Measurements from ENCODE around the gene AMACR. TPM values are rescaled to one million over a fixed set of nuclear protein-coding genes. Genes with fewer than 3 reads are reported as not detected.

The AMACR gene
- total RNA-seq (10 to 100 TPM in 1 of 4 donors, 1 to 10 TPM in 3; 5.1 to 14.4 (median 7.4) TPM), polyA plus RNA-seq (1 to 10 TPM; 1.5 to 7.6 (median 4.1) TPM)
- long read RNA-seq, donor 1, full-length matches to known transcripts = 10 of 10 reads
- long read RNA-seq, donor 1, partial matches to known transcripts = 0 of 10 reads
- long read RNA-seq, donor 1, other reads (novel, unspliced or antisense) = 0 of 10 reads
- long read RNA-seq, donor 2, full-length matches to known transcripts = 14 of 15 reads
- long read RNA-seq, donor 2, partial matches to known transcripts = 0 of 15 reads
- long read RNA-seq, donor 2, other reads (novel, unspliced or antisense) = 1 of 15 reads

- DNase-seq (peak; percentile 94 to 97), ATAC-seq (peak; percentile 96 to 97 (median 96))
- 0% methylated on average over 59 to 76 of the region's 76 CpGs for WGBS, 3 donors
- Histone ChIP-seq H3K4me1 (peaks cover 14% of the 10 kb centered on the region), H3K36me3 (ENCODE audit: insufficient read depth in 1 of 2, low read depth in 1 of 2) (peaks cover 0 to 25% of the 10 kb centered on the region in 2 donors), H3K27me3 (ENCODE audit: insufficient read depth in 3 of 3, low read length in 2 of 3) (no peaks in the 10 kb centered on the region), H3K9me3 (no peaks in the 10 kb centered on the region), H3K27ac (peak within 1 kb of the TSS; percentile 87), H3K4me3 (peak within 1 kb of the TSS; percentile 85)
- no peak for TF ChIP-seq CTCF (IDR thresholded peaks at IDR 0.05)
- intact Hi-C loops (cut with DNase I) = loop anchor here in 1 of 2 donors (5.0 kb wide), 1 partner anchor 39 kb away; no protein-coding TSS in a partner anchor
Observed at GRCh38 chr5:34007621-34008600, at the start of gene AMACR. TSS of gene AMACR (minus strand) at chr5:34008050. CDS start at chr5:34008019, 31 bp downstream.

- intact Hi-C loops (cut with DNase I) = no loop called here
- H3K27me3 ChIP-seq (ENCODE audit: insufficient read depth in 3 of 3, low read length in 2 of 3) = no peaks in the 10 kb centered on the region
- DNase-seq = no peak
- no peak for ATAC-seq
- H3K4me3 ChIP-seq = no peak overlapping the region
- no peaks in the 10 kb centered on the region for H3K9me3 ChIP-seq
- TF ChIP-seq CTCF (IDR thresholded peaks at IDR 0.05) = no peak
- H3K36me3 ChIP-seq (ENCODE audit: insufficient read depth in 1 of 2, low read depth in 1 of 2) = no peaks in the 10 kb centered on the region
- H3K27ac ChIP-seq = no peak overlapping the region
- 90 to 94% (median 91%) methylated on average over 5 of the region's 5 CpGs for WGBS, 3 donors
- H3K4me1 ChIP-seq = peaks cover 14% of the 10 kb centered on the region
Observed at GRCh38 chr5:34057569-34057968, 49.7 kb upstream of the AMACR start.

- no peak overlapping the region for H3K27ac ChIP-seq
- H3K4me1 ChIP-seq = peaks cover 15% of the 10 kb centered on the region
- H3K4me3 ChIP-seq = no peak overlapping the region
- H3K27me3 ChIP-seq (ENCODE audit: insufficient read depth in 3 of 3, low read length in 2 of 3) = no peaks in the 10 kb centered on the region
- DNase-seq (no peak), ATAC-seq (no peak)
- H3K9me3 ChIP-seq = no peaks in the 10 kb centered on the region
- no peak for TF ChIP-seq CTCF (IDR thresholded peaks at IDR 0.05)
- 83 to 93% (median 87%) methylated on average over 3 of the region's 3 CpGs for WGBS, 3 donors
- H3K36me3 ChIP-seq (ENCODE audit: insufficient read depth in 1 of 2, low read depth in 1 of 2) = no peaks in the 10 kb centered on the region
- intact Hi-C loops (cut with DNase I) = no loop called here
Observed at GRCh38 chr5:34057118-34057517, 49.3 kb upstream of the AMACR start.

GRCh38 chr5:34055667-34056066, 47.8 kb upstream of the AMACR start:
- no peak overlapping the region for H3K27ac ChIP-seq
- no peak for ATAC-seq
- no peak for DNase-seq
- H3K36me3 ChIP-seq (ENCODE audit: insufficient read depth in 1 of 2, low read depth in 1 of 2) = peaks cover 0 to 3% of the 10 kb centered on the region in 2 donors
- no peaks in the 10 kb centered on the region for H3K27me3 ChIP-seq (ENCODE audit: insufficient read depth in 3 of 3, low read length in 2 of 3)
- no peaks in the 10 kb centered on the region for H3K9me3 ChIP-seq
- intact Hi-C loops (cut with DNase I) = no loop called here
- H3K4me3 ChIP-seq = no peak overlapping the region
- peaks cover 15% of the 10 kb centered on the region for H3K4me1 ChIP-seq
- TF ChIP-seq CTCF (IDR thresholded peaks at IDR 0.05) = no peak
- WGBS, 3 donors = 54 to 79% (median 70%) methylated on average over 3 of the region's 3 CpGs
